B cell (primary cell): ENCODE measurements around the gene VAV3. TPM values are rescaled to one million over a fixed set of nuclear protein-coding genes. Genes with fewer than 3 reads are reported as not detected.

ENCODE experiments used
- ATAC-seq: fragments of 200-7000 bp; cut with Tn5 transposase; one replicate; pipeline ENCODE4 v1.10.0; 2021; ENCODE audit warnings: low read depth, mild to moderate bottlenecking, moderate number of reproducible peaks, moderate library complexity
- CTCF ChIA-PET: fragments of 350-600 bp; sonication (Branson Sonifier 250); formaldehyde crosslinking; loops from one replicate; lab custom pipeline; 2021; ENCODE audit warnings: antibody characterized with exemption, inconsistent platforms; lab: Charles Lee
- POLR2A ChIA-PET: fragments of 350-600 bp; sonication (Branson Sonifier 250); formaldehyde crosslinking; loops from one replicate; lab custom pipeline; 2021; ENCODE audit warnings: antibody characterized with exemption; lab: Charles Lee
- DNase-seq: peaks from one replicate; pipeline ENCODE4 v3.0.0; 2013
- H2AFZ ChIP-seq: 2 replicates; pipeline ENCODE4 v1.6.1; 2012; ENCODE audit warnings: mild to moderate bottlenecking, low read depth, low read length; ENCODE audit not compliant: insufficient read depth, poor library complexity, severe bottlenecking
- H3K27ac ChIP-seq, 2 donors: 1 replicate in 1 of 2; 2 replicates in 1 of 2; pipeline ENCODE4 v1.5.1; 2012 to 2013; ENCODE audit warnings: low read length in 2 of 2, mild to moderate bottlenecking in 2 of 2, moderate library complexity in 1 of 2
- H3K27me3 ChIP-seq, 4 experiments: fragments of 200-600 bp in 1 of 4; sonication (generic) in 1 of 4; replicated peaks in 1 of 4; 1 replicate in 2 of 4; 2 replicates in 2 of 4; pipeline versions ENCODE4 v1.6.1 to v1.7.0; 2013 to 2016; ENCODE audit warnings: low read length in 3 of 4, mild to moderate bottlenecking in 2 of 4, mixed read lengths in 1 of 4, moderate library complexity in 1 of 4; ENCODE audit not compliant: insufficient read depth in 4 of 4, control insufficient read depth in 3 of 4; ENCODE audit errors: control extremely low read depth in 1 of 4
- H3K36me3 ChIP-seq, 2 experiments: replicated peaks in 1 of 2; 1 replicate in 1 of 2; 2 replicates in 1 of 2; pipeline versions ENCODE4 v1.6.1 to v1.7.1; 2013; ENCODE audit warnings: low read length in 1 of 2; ENCODE audit not compliant: insufficient read depth in 2 of 2, control insufficient read depth in 1 of 2; ENCODE audit errors: control extremely low read depth in 1 of 2, extremely low read depth in 1 of 2
- H3K4me1 ChIP-seq, 2 donors: fragments of 200-600 bp in 1 of 2; sonication (generic) in 1 of 2; 1 replicate in 1 of 2; 2 replicates in 1 of 2; pipeline versions ENCODE4 v1.5.1 to v1.6.1; 2013 to 2017; ENCODE audit warnings: low read length in 2 of 2; ENCODE audit not compliant: control insufficient read depth in 2 of 2, insufficient read depth in 2 of 2
- H3K4me2 ChIP-seq: replicated peaks from 2 replicates; pipeline ENCODE3; 2012; ENCODE audit warnings: mild to moderate bottlenecking, low read depth, low read length; ENCODE audit not compliant: poor library complexity, severe bottlenecking
- H3K4me3 ChIP-seq, 5 experiments: fragments of 200-600 bp in 1 of 5; sonication (generic) in 1 of 5; 1 replicate in 3 of 5; 2 replicates in 2 of 5; pipeline versions ENCODE4 v1.5.1 to v1.7.0; 2011 to 2016; ENCODE audit warnings: low read length in 4 of 5, mild to moderate bottlenecking in 4 of 5, low read depth in 2 of 5, control low read depth in 1 of 5, moderate library complexity in 1 of 5; ENCODE audit not compliant: insufficient read depth in 1 of 5; ENCODE audit errors: control extremely low read depth in 1 of 5, extremely low read depth in 1 of 5
- H3K79me2 ChIP-seq: fragments of 200-600 bp; sonication (generic); one replicate; pipeline ENCODE4 v1.6.0; 2016; ENCODE audit warnings: low read length; ENCODE audit not compliant: control insufficient read depth, insufficient read depth
- H3K9ac ChIP-seq: fragments of 200-600 bp; sonication (generic); 2 replicates; pipeline ENCODE4 v1.6.1; 2017; ENCODE audit warnings: mild to moderate bottlenecking, low read length, moderate library complexity
- H3K9me3 ChIP-seq, 3 donors: one replicate each; pipeline versions ENCODE4 v1.6.1 to v1.7.1; 2013; ENCODE audit warnings: low read length in 2 of 3; ENCODE audit not compliant: control insufficient read depth in 2 of 3, insufficient read depth in 1 of 3; ENCODE audit errors: control extremely low read depth in 1 of 3
- H4K20me1 ChIP-seq: 2 replicates; pipeline ENCODE4 v1.6.0; 2012; ENCODE audit warnings: mild to moderate bottlenecking, low read length; ENCODE audit not compliant: insufficient read depth, control insufficient read depth, poor library complexity, severe bottlenecking
- H3K27ac Mint-ChIP-seq: one replicate; pipeline ENCODE4 v1.8.0; 2021; ENCODE audit warnings: mixed read lengths
- H3K27me3 Mint-ChIP-seq: one replicate; pipeline ENCODE4 v1.8.0; 2021; ENCODE audit warnings: mixed read lengths
- H3K4me1 Mint-ChIP-seq: one replicate; pipeline ENCODE4 v1.8.0; 2021; ENCODE audit warnings: mixed read lengths
- H3K4me3 Mint-ChIP-seq: one replicate; pipeline ENCODE4 v1.8.0; 2021; ENCODE audit warnings: mixed read lengths
- H3K9me3 Mint-ChIP-seq: one replicate; pipeline ENCODE4 v1.8.0; 2022; ENCODE audit warnings: mixed read lengths; ENCODE audit not compliant: insufficient read depth
- EZH2 ChIP-seq: IDR thresholded peaks from 2 replicates; pipeline ENCODE4 v1.6.1; 2012; ENCODE audit warnings: borderline replicate concordance, low read depth, mild to moderate bottlenecking, moderate library complexity, low read length; ENCODE audit not compliant: insufficient read depth, poor library complexity, severe bottlenecking
- WGBS: methylation state at CpG from one replicate; pipeline ENCODE4 v1.1.5; 2013; ENCODE audit warnings: missing lambda C conversion rate; ENCODE audit not compliant: insufficient coverage; 5-methylcytosine and 5-hydroxymethylcytosine counted together
- intact Hi-C: fragments of 100-400 bp; cut with micrococcal nuclease; formaldehyde crosslinking; loops from one replicate; pipeline ENCODE4 v1.10.0; 2022
- polyA plus RNA-seq: library from polyadenylated mRNA; depleted of rRNA; stranded (reverse); fragments of >200 nt; gene quantifications from 2 replicates; pipeline ENCODE4 v1.2.3, GENCODE V29; 2012
- total RNA-seq, 2 donors: library from RNA; stranded (reverse); fragments of 120-200 nt in 1 of 2; gene quantifications; 1 replicate in 1 of 2; 2 replicates in 1 of 2; pipeline versions ENCODE4 v1.2.3 to v1.2.4, GENCODE V29; 2013 to 2022
- TF ChIP-seq, protein P1 (sequence below): fragments of 200-600 bp; IDR thresholded peaks from one replicate; pipeline ENCODE4 v1.8.0; 2022; ENCODE audit warnings: antibody characterized with exemption, mild to moderate bottlenecking

Gene VAV3
- total and polyA plus RNA-seq, 2 donors (not counting 1 experiment from before 2014, with no cell fraction given), result 14.8 to 32.5 TPM

DNA sequence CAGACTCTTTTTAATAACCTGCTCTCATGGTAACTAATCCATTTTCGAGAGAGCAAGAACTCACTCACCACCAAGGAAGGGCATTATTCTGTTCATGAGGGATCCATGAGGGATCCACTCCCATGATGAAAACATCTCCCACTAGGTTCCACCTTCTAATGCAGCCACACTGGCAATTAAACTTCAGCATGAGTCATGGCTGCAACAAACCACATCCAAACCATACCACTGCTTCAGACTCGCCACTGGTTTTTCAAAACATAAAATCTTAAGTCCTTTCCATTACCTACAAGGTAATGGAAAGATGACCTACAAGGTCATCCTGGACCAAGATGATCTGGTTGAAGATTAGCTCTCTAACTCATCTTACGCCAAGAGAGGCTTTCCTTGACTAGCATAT lies 405.1 kb downstream of the VAV3 start:
- TF ChIP-seq EZH2, result no peak
- TF ChIP-seq, protein P1, sequence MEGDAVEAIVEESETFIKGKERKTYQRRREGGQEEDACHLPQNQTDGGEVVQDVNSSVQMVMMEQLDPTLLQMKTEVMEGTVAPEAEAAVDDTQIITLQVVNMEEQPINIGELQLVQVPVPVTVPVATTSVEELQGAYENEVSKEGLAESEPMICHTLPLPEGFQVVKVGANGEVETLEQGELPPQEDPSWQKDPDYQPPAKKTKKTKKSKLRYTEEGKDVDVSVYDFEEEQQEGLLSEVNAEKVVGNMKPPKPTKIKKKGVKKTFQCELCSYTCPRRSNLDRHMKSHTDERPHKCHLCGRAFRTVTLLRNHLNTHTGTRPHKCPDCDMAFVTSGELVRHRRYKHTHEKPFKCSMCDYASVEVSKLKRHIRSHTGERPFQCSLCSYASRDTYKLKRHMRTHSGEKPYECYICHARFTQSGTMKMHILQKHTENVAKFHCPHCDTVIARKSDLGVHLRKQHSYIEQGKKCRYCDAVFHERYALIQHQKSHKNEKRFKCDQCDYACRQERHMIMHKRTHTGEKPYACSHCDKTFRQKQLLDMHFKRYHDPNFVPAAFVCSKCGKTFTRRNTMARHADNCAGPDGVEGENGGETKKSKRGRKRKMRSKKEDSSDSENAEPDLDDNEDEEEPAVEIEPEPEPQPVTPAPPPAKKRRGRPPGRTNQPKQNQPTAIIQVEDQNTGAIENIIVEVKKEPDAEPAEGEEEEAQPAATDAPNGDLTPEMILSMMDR, result no peak
- ChIA-PET POLR2A (no interaction called here), CTCF (no interaction called here)
- WGBS, result no CpG with 5 or more reads among the region's 3 CpGs
- no peaks in the 10 kb centered on the region for H3K4me1 Mint-ChIP-seq
- Histone ChIP-seq H3K9ac (no peak overlapping the region), H3K4me3 (no peak overlapping the region), H3K9me3 (no peaks in the 10 kb centered on the region), H3K79me2 (no peaks in the 10 kb centered on the region), H4K20me1 (no peaks in the 10 kb centered on the region), H3K27ac (no peak overlapping the region), H3K4me2 (no peak overlapping the region), H3K4me1 (no peaks in the 10 kb centered on the region), H3K36me3 (no peaks in the 10 kb centered on the region), H2AFZ (no peak overlapping the region), H3K27me3 (no peaks in the 10 kb centered on the region)
- DNase-seq, result no peak
- no peak overlapping the region for H3K4me3 Mint-ChIP-seq
- H3K27ac Mint-ChIP-seq, result no peak overlapping the region
- ATAC-seq, result no peak
- intact Hi-C loops, result no loop called here
- no peaks in the 10 kb centered on the region for H3K27me3 Mint-ChIP-seq
- H3K9me3 Mint-ChIP-seq, result no peaks in the 10 kb centered on the region

DNA sequence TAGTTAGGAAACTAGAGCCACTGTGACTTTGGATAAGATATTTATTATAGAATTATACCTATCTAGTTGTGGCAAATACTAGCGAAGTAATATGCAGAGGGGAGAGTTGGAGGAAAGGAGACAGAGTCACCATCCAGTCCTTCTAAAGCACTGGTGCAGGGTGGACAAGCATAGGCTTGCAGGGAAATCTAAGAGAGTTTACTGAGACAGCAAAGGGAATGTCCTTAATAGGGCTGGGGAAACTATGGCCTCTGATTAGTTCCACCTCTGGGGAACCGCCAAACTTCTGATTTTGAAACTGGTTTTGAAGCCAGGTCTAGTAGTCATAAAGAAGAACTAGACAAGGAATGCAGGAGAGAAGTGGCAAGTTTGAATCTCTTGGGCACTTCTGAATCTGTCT lies 407.9 kb downstream of the VAV3 start:
- 100% methylated on average over 1 of the region's 2 CpGs for WGBS
- Histone ChIP-seq H3K27me3 (no peaks in the 10 kb centered on the region), H4K20me1 (no peaks in the 10 kb centered on the region), H3K4me3 (no peak overlapping the region), H3K4me1 (no peaks in the 10 kb centered on the region), H3K36me3 (no peaks in the 10 kb centered on the region), H3K9ac (no peak overlapping the region), H3K79me2 (no peaks in the 10 kb centered on the region), H2AFZ (no peak overlapping the region), H3K4me2 (no peak overlapping the region), H3K9me3 (no peaks in the 10 kb centered on the region), H3K27ac (no peak overlapping the region)
- Mint-ChIP-seq H3K4me1 (no peaks in the 10 kb centered on the region), H3K27me3 (no peaks in the 10 kb centered on the region), H3K9me3 (no peaks in the 10 kb centered on the region), H3K4me3 (no peak overlapping the region), H3K27ac (no peak overlapping the region)
- no peak for DNase-seq
- no peak for TF ChIP-seq EZH2
- TF ChIP-seq, protein P1, result no peak
- no peak for ATAC-seq
- intact Hi-C loops, result no loop called here
- ChIA-PET POLR2A (no interaction called here), CTCF (no interaction called here)
